ENCODE measurements around the gene LUC7L3.

- TF ChIP-seq EZH2 (IDR thresholded peaks at IDR 0.05; ENCODE audit: borderline replicate concordance, low read length) (no peak), CTCF (conservative IDR thresholded peaks at IDR 0.05 in 1 of 2, IDR thresholded peaks at IDR 0.05 in 1 of 2; ENCODE audit: extremely low read depth in 1 of 2, insufficient read depth in 1 of 2, low read depth in 1 of 2, low read length in 2 of 2) (no peak)
Observed at GRCh38 chr17:50710650-50711049, 8.8 kb upstream of the LUC7L3 start.
